K562 (cell line): ENCODE data around the gene ELAVL3. TPM values are rescaled to one million over a fixed set of nuclear protein-coding genes. Genes with fewer than 3 reads are reported as not detected.

Source experiments
- ARID1B ChIP-seq: fragments of 450-650 bp; IDR thresholded peaks from 2 replicates; pipeline ENCODE4 v1.6.1; 2016; ENCODE audit warnings: antibody characterized with exemption, mild to moderate bottlenecking, inconsistent platforms
- CREBBP ChIP-seq: IDR thresholded peaks from one replicate; pipeline ENCODE4 v1.6.1; 2012; ENCODE audit warnings: low read depth, mild to moderate bottlenecking, control low read depth, inconsistent platforms, low read length
- ELF2 ChIP-seq: fragments of 250-450 bp; sonication (Bioruptor Pico); IDR thresholded peaks from 2 replicates; pipeline ENCODE4 v1.5.0; 2021; ENCODE audit warnings: mild to moderate bottlenecking
- FOXP1 ChIP-seq: sonication (generic); formaldehyde crosslinking; IDR thresholded peaks from 2 replicates; pipeline ENCODE4 v1.8.0; 2022; ENCODE audit warnings: mild to moderate bottlenecking, missing genetic modification reagents
- HLTF ChIP-seq: fragments of 450-650 bp; IDR thresholded peaks from 2 replicates; pipeline ENCODE4 v1.6.1; 2016
- HMGN3 ChIP-seq: IDR thresholded peaks from 2 replicates; pipeline ENCODE4 v1.6.1; 2011; ENCODE audit warnings: borderline replicate concordance, low read depth, mild to moderate bottlenecking, mixed read lengths, low read length; ENCODE audit not compliant: insufficient read length; ENCODE audit errors: extremely low read depth
- JUND ChIP-seq, 2 experiments: IDR thresholded peaks; 2 replicates in 1 of 2; 3 replicates in 1 of 2; pipeline ENCODE4 v1.6.1; 2011; ENCODE audit warnings: borderline replicate concordance in 2 of 2, low read depth in 2 of 2, low read length in 2 of 2, improper control_type of control experiment in 1 of 2, missing biosample characterization in 1 of 2, missing genetic modification characterization in 1 of 2, missing genetic modification reagents in 1 of 2
- MCM7 ChIP-seq, 2 experiments: fragments of 450-650 bp; IDR thresholded peaks; 2 replicates each; pipeline ENCODE4 v1.6.1; 2016 to 2018
- POLR2A ChIP-seq: fragments of 450-650 bp; conservative IDR thresholded peaks from 2 replicates; pipeline ENCODE4 v1.6.1; 2016
- PURB ChIP-seq: sonication (generic); formaldehyde crosslinking; IDR thresholded peaks from 2 replicates; pipeline ENCODE4 v1.9.0; 2021; ENCODE audit warnings: low read depth, mild to moderate bottlenecking, missing genetic modification reagents
- RHOXF2B ChIP-seq: fragments of 250-450 bp; sonication (Bioruptor Pico); conservative IDR thresholded peaks from 2 replicates; pipeline ENCODE4 v1.5.1; 2021
- SMAD1 ChIP-seq: fragments of 150-350 bp; IDR thresholded peaks from 2 replicates; pipeline ENCODE4 v1.6.1; 2014; ENCODE audit warnings: low read length, low read depth; ENCODE audit not compliant: partially characterized antibody
- STAG1 ChIP-seq: sonication (generic); formaldehyde crosslinking; IDR thresholded peaks from 2 replicates; pipeline ENCODE4 v1.5.0; 2020; ENCODE audit warnings: missing genetic modification reagents, borderline replicate concordance
- TFAM ChIP-seq: fragments of 250-450 bp; sonication (Bioruptor Pico); conservative IDR thresholded peaks from 2 replicates; pipeline ENCODE4 v1.5.0; 2021; ENCODE audit warnings: mild to moderate bottlenecking, moderate library complexity
- XRCC4 ChIP-seq: IDR thresholded peaks from one replicate; pipeline ENCODE4 v1.6.1; 2011; ENCODE audit not compliant: insufficient read depth, insufficient read length; ENCODE audit errors: extremely low read depth
- ZNF12 ChIP-seq: sonication (generic); formaldehyde crosslinking; IDR thresholded peaks from 2 replicates; pipeline ENCODE4 v1.4.0; 2020; ENCODE audit warnings: mild to moderate bottlenecking, missing genetic modification reagents
- ZZZ3 ChIP-seq: fragments of 450-650 bp; IDR thresholded peaks from 2 replicates; pipeline ENCODE4 v1.6.1; 2016; ENCODE audit warnings: antibody characterized with exemption, mild to moderate bottlenecking, moderate library complexity
- polyA plus RNA-seq, 8 experiments: library from polyadenylated mRNA; depleted of rRNA in 4 of 8; stranded (reverse) in 5 of 8; unstranded in 3 of 8; fragments of >200 nt; fragmentation: Nextera tagmentation in 2 of 8; fragmentation: Illumina TruSeq in 1 of 8; extraction: Ambion mirVana in 2 of 8; extraction: Trizol in 1 of 8; gene quantifications; 2 replicates each; pipeline versions ENCODE4 v1.2.1 to v1.2.3, GENCODE V29; 2011 to 2014; ENCODE audit warnings: inconsistent platforms in 1 of 8, missing spikeins in 1 of 8
- total RNA-seq, 7 experiments: library from RNA; depleted of rRNA in 6 of 7; stranded (reverse); fragments of >200 nt in 6 of 7; fragmentation: Illumina TruSeq in 2 of 7; extraction: Trizol in 2 of 7; gene quantifications; 2 replicates each; pipeline versions ENCODE4 v1.2.1 to v1.2.3, GENCODE V29; 2011 to 2021; ENCODE audit warnings: low replicate concordance in 1 of 7
- TF ChIP-seq, protein P1 (sequence below): fragments of 250-450 bp; sonication (Bioruptor Pico); IDR thresholded peaks from 2 replicates; pipeline ENCODE4 v1.5.0; 2021
- TF ChIP-seq, protein P2 (sequence below): fragments of 250-450 bp; sonication (Bioruptor Pico); IDR thresholded peaks from 2 replicates; pipeline ENCODE4 v1.8.0; 2022; ENCODE audit warnings: moderate library complexity, mild to moderate bottlenecking, inconsistent platforms
- TF ChIP-seq, protein P3 (sequence below): fragments of 450-650 bp; IDR thresholded peaks from 2 replicates; pipeline ENCODE4 v1.6.1; 2017; ENCODE audit warnings: antibody characterized with exemption
- TF ChIP-seq, protein P4 (sequence below), 3 experiments: fragments of 200-800 bp in 1 of 3; fragments of 250-450 bp in 1 of 3; fragments of 450-650 bp in 1 of 3; sonication (Bioruptor Pico) in 1 of 3; sonication (Bioruptor generic) in 1 of 3; formaldehyde crosslinking in 1 of 3; IDR thresholded peaks; 2 replicates each; pipeline versions ENCODE4 v1.6.1 to v1.8.0; 2016 to 2022; ENCODE audit warnings: mild to moderate bottlenecking in 2 of 3, missing genetic modification characterization in 2 of 3, missing compliant biosample characterization in 1 of 3, moderate library complexity in 1 of 3

The ELAVL3 gene
- total and polyA plus RNA-seq, 9 of the 15 experiments (the other 6 are each of a cell fraction or from before 2014, with no cell fraction given): not detected

DNA sequence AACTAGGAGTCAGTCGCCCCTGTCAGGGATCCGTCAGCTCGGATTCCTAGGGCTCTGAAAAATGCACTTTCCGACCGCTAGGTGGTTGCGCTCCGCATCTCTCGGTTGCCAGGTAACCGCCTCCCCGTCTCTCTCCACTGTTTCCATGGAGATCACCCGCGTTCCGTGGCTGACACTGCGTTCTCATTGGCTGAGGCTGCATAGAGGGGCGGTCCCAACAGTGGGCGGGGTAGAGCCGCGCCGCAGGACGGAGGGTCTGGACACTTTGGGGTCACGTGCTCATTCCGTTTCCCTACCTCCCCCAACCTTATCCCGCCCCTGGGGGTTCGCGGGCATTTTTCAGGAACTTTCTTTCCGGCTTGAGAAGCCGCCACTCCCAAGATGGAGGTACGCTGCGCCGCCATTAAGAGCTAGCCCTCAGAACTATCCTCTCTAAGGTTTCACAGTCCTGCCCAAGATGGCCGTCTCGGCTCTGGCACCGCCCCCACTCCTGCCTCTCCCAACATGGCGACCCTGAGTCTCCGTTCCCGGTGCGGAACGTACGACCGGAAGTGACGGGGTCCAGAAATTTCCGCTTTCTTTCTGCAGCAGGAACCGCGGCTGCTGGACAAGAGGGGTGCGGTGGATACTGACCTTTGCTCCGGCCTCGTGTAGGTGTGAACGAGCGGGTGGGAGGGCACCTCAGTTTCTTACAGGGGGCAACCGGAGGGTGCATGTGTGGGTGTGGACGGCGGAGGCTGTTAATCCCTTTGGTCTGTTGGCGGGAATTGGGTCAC, 45.6 kb downstream of the ELAVL3 start, which contains the start of the genes ODAD3 and PRKCSH (continued):
- no peak for TF ChIP-seq XRCC4
- no peak for TF ChIP-seq MCM7 (IDR thresholded peaks at IDR 0.05)
- peak; percentile 65; the same call in 1 of the 2 replicates for TF ChIP-seq ELF2 (CRISPR knock-in tag)
- peak; percentile 83 for TF ChIP-seq POLR2A
- no peak for TF ChIP-seq ZZZ3
- TF ChIP-seq, protein P1, sequence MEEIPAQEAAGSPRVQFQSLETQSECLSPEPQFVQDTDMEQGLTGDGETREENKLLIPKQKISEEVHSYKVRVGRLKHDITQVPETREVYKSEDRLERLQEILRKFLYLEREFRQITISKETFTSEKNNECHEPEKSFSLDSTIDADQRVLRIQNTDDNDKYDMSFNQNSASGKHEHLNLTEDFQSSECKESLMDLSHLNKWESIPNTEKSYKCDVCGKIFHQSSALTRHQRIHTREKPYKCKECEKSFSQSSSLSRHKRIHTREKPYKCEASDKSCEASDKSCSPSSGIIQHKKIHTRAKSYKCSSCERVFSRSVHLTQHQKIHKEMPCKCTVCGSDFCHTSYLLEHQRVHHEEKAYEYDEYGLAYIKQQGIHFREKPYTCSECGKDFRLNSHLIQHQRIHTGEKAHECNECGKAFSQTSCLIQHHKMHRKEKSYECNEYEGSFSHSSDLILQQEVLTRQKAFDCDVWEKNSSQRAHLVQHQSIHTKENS (CRISPR knock-in tag): no peak
- TF ChIP-seq RHOXF2B (CRISPR knock-in tag): no peak
- peak; percentile 19; the same call in 1 of the 2 replicates for TF ChIP-seq ARID1B
- TF ChIP-seq, protein P2, sequence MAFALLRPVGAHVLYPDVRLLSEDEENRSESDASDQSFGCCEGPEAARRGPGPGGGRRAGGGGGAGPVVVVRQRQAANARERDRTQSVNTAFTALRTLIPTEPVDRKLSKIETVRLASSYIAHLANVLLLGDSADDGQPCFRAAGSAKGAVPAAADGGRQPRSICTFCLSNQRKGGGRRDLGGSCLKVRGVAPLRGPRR (CRISPR knock-in tag): no peak
- TF ChIP-seq HLTF: no peak
- TF ChIP-seq TFAM (CRISPR knock-in tag): no peak
- no peak for TF ChIP-seq SMAD1
- TF ChIP-seq FOXP1 (CRISPR knock-in tag): 0 out of 2 replicates have a peak, but pooled peaks have one; percentile 33
- TF ChIP-seq STAG1 (CRISPR knock-in tag): no peak
- no peak for TF ChIP-seq CREBBP
- no peak for TF ChIP-seq PURB
- no peak for TF ChIP-seq HMGN3
- TF ChIP-seq, protein P3, sequence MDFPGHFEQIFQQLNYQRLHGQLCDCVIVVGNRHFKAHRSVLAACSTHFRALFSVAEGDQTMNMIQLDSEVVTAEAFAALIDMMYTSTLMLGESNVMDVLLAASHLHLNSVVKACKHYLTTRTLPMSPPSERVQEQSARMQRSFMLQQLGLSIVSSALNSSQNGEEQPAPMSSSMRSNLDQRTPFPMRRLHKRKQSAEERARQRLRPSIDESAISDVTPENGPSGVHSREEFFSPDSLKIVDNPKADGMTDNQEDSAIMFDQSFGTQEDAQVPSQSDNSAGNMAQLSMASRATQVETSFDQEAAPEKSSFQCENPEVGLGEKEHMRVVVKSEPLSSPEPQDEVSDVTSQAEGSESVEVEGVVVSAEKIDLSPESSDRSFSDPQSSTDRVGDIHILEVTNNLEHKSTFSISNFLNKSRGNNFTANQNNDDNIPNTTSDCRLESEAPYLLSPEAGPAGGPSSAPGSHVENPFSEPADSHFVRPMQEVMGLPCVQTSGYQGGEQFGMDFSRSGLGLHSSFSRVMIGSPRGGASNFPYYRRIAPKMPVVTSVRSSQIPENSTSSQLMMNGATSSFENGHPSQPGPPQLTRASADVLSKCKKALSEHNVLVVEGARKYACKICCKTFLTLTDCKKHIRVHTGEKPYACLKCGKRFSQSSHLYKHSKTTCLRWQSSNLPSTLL: no peak
- TF ChIP-seq ZNF12 (CRISPR knock-in tag): no peak
- TF ChIP-seq, protein P4, sequence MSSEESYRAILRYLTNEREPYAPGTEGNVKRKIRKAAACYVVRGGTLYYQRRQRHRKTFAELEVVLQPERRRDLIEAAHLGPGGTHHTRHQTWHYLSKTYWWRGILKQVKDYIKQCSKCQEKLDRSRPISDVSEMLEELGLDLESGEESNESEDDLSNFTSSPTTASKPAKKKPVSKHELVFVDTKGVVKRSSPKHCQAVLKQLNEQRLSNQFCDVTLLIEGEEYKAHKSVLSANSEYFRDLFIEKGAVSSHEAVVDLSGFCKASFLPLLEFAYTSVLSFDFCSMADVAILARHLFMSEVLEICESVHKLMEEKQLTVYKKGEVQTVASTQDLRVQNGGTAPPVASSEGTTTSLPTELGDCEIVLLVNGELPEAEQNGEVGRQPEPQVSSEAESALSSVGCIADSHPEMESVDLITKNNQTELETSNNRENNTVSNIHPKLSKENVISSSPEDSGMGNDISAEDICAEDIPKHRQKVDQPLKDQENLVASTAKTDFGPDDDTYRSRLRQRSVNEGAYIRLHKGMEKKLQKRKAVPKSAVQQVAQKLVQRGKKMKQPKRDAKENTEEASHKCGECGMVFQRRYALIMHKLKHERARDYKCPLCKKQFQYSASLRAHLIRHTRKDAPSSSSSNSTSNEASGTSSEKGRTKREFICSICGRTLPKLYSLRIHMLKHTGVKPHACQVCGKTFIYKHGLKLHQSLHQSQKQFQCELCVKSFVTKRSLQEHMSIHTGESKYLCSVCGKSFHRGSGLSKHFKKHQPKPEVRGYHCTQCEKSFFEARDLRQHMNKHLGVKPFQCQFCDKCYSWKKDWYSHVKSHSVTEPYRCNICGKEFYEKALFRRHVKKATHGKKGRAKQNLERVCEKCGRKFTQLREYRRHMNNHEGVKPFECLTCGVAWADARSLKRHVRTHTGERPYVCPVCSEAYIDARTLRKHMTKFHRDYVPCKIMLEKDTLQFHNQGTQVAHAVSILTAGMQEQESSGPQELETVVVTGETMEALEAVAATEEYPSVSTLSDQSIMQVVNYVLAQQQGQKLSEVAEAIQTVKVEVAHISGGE (CRISPR knock-in tag; IDR thresholded peaks at IDR 0.05): peak in 1 of 3 experiments; percentile 96; a peak in 2 of 6 replicates
- TF ChIP-seq JUND (IDR thresholded peaks at IDR 0.05; ENCODE audit: borderline replicate concordance, low read depth, low read length): peak; percentile 61; the same call in 1 of the 2 replicates
- TF ChIP-seq JUND (tag; IDR thresholded peaks at IDR 0.05; ENCODE audit: borderline replicate concordance, low read depth, low read length): peak; percentile 65; the same call in 2 of the 3 replicates
